Choroid plexus epithelial cell (primary cell): ENCODE data around the gene NDUFS4.
"Not testable (repeated sequence)": the region's sequence is repeated elsewhere in the genome, so short reads cannot be mapped to it uniquely, and the experiment has no call there.

Experiments
- DNase-seq: peaks from one replicate; pipeline ENCODE4 v3.0.0-alpha.2; 2010; ENCODE audit warnings: low read depth
- H3K4me3 ChIP-seq: 2 replicates; pipeline ENCODE4 v1.5.1; 2011; ENCODE audit warnings: low read depth, mild to moderate bottlenecking, control low read depth, low read length, moderate library complexity
- TF ChIP-seq, protein P1 (sequence below): conservative IDR thresholded peaks from 2 replicates; pipeline ENCODE4 v1.5.1; 2011; ENCODE audit warnings: low read depth, mild to moderate bottlenecking, control low read depth, inconsistent platforms, low read length, moderate library complexity

Gene NDUFS4

DNA sequence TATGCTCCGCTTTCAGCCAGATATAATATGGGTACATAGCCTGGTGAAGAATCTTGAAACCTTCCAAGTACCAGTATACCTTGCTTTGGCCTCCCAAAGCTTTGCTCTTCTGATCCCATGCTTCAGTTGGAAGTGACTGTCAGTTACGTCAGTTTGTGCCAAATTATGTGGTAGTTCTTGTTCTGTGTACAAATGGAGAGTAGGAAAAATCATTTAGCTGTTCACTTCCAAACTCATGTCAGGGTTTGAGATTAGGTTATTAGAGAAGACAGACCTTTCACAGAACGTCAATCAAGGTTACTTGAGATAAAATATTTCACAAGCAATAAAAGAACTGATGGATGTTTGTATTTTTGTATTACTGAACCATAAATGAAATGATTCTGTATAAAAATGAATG lies 117.2 kb downstream of the NDUFS4 start:
- no peak for DNase-seq
- TF ChIP-seq, protein P1, sequence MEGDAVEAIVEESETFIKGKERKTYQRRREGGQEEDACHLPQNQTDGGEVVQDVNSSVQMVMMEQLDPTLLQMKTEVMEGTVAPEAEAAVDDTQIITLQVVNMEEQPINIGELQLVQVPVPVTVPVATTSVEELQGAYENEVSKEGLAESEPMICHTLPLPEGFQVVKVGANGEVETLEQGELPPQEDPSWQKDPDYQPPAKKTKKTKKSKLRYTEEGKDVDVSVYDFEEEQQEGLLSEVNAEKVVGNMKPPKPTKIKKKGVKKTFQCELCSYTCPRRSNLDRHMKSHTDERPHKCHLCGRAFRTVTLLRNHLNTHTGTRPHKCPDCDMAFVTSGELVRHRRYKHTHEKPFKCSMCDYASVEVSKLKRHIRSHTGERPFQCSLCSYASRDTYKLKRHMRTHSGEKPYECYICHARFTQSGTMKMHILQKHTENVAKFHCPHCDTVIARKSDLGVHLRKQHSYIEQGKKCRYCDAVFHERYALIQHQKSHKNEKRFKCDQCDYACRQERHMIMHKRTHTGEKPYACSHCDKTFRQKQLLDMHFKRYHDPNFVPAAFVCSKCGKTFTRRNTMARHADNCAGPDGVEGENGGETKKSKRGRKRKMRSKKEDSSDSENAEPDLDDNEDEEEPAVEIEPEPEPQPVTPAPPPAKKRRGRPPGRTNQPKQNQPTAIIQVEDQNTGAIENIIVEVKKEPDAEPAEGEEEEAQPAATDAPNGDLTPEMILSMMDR, result no peak
- no peak overlapping the region for H3K4me3 ChIP-seq

DNA sequence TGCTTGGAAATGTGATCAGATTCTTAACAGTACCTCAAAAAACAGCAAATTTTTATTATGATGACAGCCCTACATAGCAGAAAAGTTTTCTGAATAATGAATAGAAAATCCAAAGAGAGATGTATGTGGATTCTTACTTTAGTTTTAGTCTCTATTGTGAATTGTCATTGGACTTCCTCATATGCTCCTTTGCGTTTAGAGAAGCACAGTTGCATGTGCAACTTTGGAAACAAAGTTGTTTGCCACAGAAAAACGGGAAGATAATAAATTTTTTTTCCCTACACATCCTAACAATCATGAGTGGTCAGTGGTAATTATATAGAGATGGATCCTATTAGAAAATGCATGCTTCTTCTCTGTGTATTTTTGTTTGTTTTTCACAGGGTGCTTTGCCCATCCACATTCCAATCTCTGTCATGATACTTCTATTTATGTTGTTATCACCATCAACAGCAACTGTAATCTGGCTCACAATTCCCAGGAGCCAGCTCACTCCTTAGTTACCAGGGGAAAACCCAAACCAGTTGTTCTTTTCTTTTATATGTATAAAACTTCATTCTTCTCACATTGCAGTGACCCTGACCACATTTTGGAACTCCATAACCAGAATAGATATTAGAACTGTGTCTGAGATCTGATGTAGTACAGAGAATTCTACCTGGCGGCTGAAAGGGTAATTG lies 118.7 kb downstream of the NDUFS4 start:
- no peak overlapping the region for H3K4me3 ChIP-seq
- TF ChIP-seq, protein P1, result no peak
- peak; percentile 58 for DNase-seq

DNA sequence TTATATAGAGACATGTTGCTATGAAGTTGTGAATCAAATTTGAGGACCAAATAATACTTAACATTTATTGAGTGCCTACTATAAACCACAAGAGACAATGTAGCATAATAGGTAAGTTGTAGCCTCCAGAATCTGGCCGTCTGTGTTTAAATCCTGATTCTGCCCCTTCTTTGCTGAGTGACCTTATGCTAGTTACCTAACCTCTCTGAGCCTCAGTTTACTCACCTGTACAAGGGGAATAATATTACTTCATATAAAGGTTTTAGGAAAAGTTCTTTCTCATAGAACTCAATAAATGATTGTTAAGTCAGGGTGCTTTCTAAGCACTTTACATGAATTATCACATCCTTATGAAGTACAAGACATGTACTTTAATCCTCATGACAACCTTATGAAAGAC lies 120.6 kb downstream of the NDUFS4 start:
- TF ChIP-seq, protein P1, result no peak
- H3K4me3 ChIP-seq, result no peak overlapping the region
- no peak for DNase-seq

DNA sequence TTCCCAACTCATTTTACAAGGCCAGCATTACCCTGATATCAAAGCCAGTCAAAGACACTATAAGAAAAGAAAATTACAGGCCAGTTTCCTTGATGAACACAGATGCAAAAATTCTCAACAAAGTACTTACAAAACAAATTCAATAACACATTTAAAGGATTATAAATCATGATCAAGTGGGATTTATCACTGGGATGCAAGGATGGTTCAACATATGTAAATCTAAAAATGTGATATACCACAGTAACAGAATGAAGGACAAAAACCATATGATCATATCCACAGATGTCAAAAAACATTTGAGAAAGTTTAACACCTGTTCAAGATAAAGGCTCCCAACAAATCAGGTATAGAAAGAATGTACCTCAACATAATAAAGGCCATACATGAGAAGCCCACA lies 130.6 kb downstream of the NDUFS4 start:
- TF ChIP-seq, protein P1, result no peak
- H3K4me3 ChIP-seq, result no peak overlapping the region
- DNase-seq, result no peak

DNA sequence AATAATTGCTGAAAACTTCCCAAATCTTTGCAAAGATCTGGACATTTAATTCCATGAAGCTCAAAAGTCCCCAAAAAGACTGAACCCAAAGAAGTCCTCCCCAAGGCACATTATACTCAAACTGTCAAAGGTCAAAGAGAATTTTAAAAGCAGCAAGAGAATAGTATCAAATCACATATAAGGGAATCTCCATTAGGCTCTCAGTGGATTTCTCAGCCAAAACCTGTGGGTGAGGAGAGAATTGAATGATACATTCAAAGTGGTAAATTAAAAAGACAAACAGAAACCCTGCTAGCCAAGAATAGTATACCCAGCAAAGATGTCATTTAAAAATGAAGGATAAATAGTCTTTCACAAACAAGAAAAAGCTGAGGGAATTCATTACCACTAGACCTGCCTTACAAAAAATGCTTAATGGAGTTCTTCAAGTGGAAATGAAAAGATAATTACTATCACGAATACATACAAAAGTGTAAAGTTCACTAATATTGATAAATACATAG lies 134.1 kb downstream of the NDUFS4 start:
- no peak overlapping the region for H3K4me3 ChIP-seq
- DNase-seq, result peak; percentile 4
- TF ChIP-seq, protein P1, result no peak

DNA sequence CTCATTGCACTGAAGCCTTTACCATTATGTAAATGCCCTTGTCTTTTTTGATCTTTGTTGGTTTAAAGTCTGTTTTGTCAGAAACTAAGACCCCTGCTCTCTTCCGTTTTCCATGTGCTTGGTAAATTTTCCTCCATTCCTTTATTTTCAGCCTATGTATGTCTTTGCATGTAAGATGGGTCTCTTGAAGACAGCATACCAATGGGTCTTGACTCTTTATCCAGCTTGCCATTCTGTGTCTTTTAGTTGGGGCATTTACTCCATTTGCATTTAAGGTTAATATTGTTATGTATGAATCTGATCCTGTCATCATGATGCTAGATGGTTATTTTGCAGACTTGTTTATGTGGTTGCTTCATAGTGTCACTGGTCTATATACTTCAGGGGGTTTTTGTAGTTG lies 150.0 kb downstream of the NDUFS4 start:
- not testable (repeated sequence) for DNase-seq, H3K4me3 ChIP-seq

DNA sequence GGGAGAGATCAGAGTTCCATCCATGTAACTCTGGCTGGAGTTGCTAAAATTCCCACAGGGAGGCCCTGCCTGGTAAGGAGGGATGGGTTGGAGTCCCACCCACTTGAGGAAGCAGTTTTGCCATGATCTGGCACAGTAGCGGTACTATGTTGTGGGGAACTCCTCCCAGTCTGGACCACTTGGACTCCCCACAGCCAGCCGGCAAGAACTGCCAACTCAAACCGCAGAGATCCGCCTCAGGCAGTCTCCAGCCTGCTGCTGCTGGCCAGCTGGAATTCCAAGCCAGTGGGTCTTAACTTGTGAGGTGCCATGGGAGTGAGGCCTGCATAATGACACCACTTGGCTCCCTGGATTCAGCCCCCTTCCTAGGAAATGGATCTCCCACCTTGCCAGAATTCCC lies 151.9 kb downstream of the NDUFS4 start:
- TF ChIP-seq, protein P1, result no peak
- H3K4me3 ChIP-seq, result no peak overlapping the region
- DNase-seq, result no peak
